Astrocyte (in vitro differentiated cells and primary cell): Measurements from ENCODE around the gene SHB. TPM values are rescaled to one million over a fixed set of nuclear protein-coding genes. Genes with fewer than 3 reads are reported as not detected.

Experiments used
- DNase-seq: peaks from one replicate; pipeline ENCODE4 v3.0.0-alpha.2; 2010; ENCODE audit warnings: low read depth
- FAIRE-seq: peaks from 2 replicates; lab custom pipeline; 2011; peaks lifted over from hg19 to GRCh38; lab: Jason Lieb, UNC
- H2AFZ ChIP-seq: 2 replicates; pipeline ENCODE4 v1.6.0; 2012; ENCODE audit warnings: low read depth, low read length, inconsistent platforms
- H3K27ac ChIP-seq: 2 replicates; pipeline ENCODE4 v1.5.1; 2011; ENCODE audit warnings: low read depth, low read length, inconsistent platforms
- H3K27me3 ChIP-seq: 2 replicates; pipeline ENCODE4 v1.6.0; 2011; ENCODE audit warnings: low read length, inconsistent platforms; ENCODE audit not compliant: insufficient read depth
- H3K36me3 ChIP-seq: 2 replicates; pipeline ENCODE4 v1.5.1; 2011; ENCODE audit warnings: low read length, inconsistent platforms; ENCODE audit not compliant: insufficient read depth
- H3K4me1 ChIP-seq: 2 replicates; pipeline ENCODE4 v1.5.1; 2011; ENCODE audit warnings: low read length, inconsistent platforms; ENCODE audit not compliant: insufficient read depth
- H3K4me2 ChIP-seq: 2 replicates; pipeline ENCODE4 v1.6.0; 2012; ENCODE audit warnings: low read length, inconsistent platforms
- H3K4me3 ChIP-seq: 2 replicates; pipeline ENCODE4 v1.5.1; 2011; ENCODE audit warnings: low read depth, mild to moderate bottlenecking, low read length, inconsistent platforms; ENCODE audit not compliant: insufficient read depth
- H3K79me2 ChIP-seq: 2 replicates; pipeline ENCODE4 v1.6.0; 2012; ENCODE audit warnings: mild to moderate bottlenecking, low read length, inconsistent platforms; ENCODE audit not compliant: insufficient read depth
- H3K9ac ChIP-seq: 2 replicates; pipeline ENCODE4 v1.6.0; 2012; ENCODE audit warnings: mild to moderate bottlenecking, low read length, inconsistent platforms
- H3K9me3 ChIP-seq: 2 replicates; pipeline ENCODE4 v1.5.1; 2012; ENCODE audit warnings: low read depth, mild to moderate bottlenecking, low read length, inconsistent platforms; ENCODE audit not compliant: insufficient read depth
- H4K20me1 ChIP-seq: 2 replicates; pipeline ENCODE4 v1.6.0; 2012; ENCODE audit warnings: low read length, inconsistent platforms; ENCODE audit not compliant: insufficient read depth
- H3K27ac Mint-ChIP-seq: one replicate; pipeline ENCODE4 v1.8.0; 2021; ENCODE audit warnings: mild to moderate bottlenecking, mixed read lengths; ENCODE audit not compliant: unreplicated experiment
- H3K27me3 Mint-ChIP-seq: one replicate; pipeline ENCODE4 v1.8.0; 2021; ENCODE audit warnings: low read depth, mixed read lengths; ENCODE audit not compliant: unreplicated experiment
- H3K36me3 Mint-ChIP-seq: one replicate; pipeline ENCODE4 v1.8.0; 2021; ENCODE audit warnings: low read depth, mixed read lengths; ENCODE audit not compliant: unreplicated experiment
- H3K4me1 Mint-ChIP-seq: one replicate; pipeline ENCODE4 v1.8.0; 2021; ENCODE audit warnings: low read depth, mixed read lengths; ENCODE audit not compliant: unreplicated experiment
- H3K4me3 Mint-ChIP-seq: one replicate; pipeline ENCODE4 v1.8.0; 2021; ENCODE audit warnings: mild to moderate bottlenecking, moderate library complexity, mixed read lengths; ENCODE audit not compliant: unreplicated experiment
- H3K9me3 Mint-ChIP-seq: one replicate; pipeline ENCODE4 v1.8.0; 2021; ENCODE audit warnings: mild to moderate bottlenecking, mixed read lengths; ENCODE audit not compliant: unreplicated experiment
- EZH2 ChIP-seq: IDR thresholded peaks from 2 replicates; pipeline ENCODE4 v1.6.1; 2012; ENCODE audit warnings: mild to moderate bottlenecking, low read length, inconsistent platforms; ENCODE audit not compliant: insufficient read depth
- total RNA-seq: library from RNA; stranded (reverse); gene quantifications from 2 replicates; pipeline ENCODE4 v1.2.1, GENCODE V29; 2021
- TF ChIP-seq, protein P1 (sequence below): IDR thresholded peaks from 2 replicates; pipeline ENCODE4 v1.5.1; 2011; ENCODE audit warnings: low read depth, mild to moderate bottlenecking, inconsistent platforms, low read length, moderate library complexity; ENCODE audit not compliant: insufficient read depth

SHB gene
- total RNA-seq, 1 donor from 2014 or later, result 53.4 TPM

DNA sequence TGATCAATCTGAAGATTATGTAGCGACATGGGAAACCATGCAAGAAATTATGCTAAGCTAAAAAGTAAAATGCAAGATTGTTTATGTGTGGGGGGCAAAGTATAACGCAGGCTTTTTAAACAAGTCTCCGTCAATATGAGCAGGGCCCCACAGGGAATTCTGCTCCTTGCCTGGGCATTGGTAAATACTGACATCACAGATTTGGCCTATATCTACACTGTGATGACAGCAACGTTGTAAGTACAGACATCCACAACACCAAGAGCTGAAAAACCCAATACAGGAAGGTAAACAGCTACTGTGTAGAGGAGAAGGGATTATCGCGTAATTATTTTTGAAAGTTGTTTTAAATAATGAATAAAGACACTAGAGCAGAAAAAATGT is 90.6 kb downstream of the SHB start:
- no peak overlapping the region for H3K4me3 ChIP-seq
- no peak for FAIRE-seq
- Mint-ChIP-seq H3K4me3 (no peak overlapping the region), H3K36me3 (peaks cover 17% of the 10 kb centered on the region), H3K4me1 (peaks cover 57% of the 10 kb centered on the region), H3K27ac (no peak overlapping the region), H3K9me3 (peaks cover 3% of the 10 kb centered on the region), H3K27me3 (no peaks in the 10 kb centered on the region)
- H3K79me2 ChIP-seq, result peaks cover 61% of the 10 kb centered on the region
- no peak for TF ChIP-seq EZH2
- TF ChIP-seq, protein P1, sequence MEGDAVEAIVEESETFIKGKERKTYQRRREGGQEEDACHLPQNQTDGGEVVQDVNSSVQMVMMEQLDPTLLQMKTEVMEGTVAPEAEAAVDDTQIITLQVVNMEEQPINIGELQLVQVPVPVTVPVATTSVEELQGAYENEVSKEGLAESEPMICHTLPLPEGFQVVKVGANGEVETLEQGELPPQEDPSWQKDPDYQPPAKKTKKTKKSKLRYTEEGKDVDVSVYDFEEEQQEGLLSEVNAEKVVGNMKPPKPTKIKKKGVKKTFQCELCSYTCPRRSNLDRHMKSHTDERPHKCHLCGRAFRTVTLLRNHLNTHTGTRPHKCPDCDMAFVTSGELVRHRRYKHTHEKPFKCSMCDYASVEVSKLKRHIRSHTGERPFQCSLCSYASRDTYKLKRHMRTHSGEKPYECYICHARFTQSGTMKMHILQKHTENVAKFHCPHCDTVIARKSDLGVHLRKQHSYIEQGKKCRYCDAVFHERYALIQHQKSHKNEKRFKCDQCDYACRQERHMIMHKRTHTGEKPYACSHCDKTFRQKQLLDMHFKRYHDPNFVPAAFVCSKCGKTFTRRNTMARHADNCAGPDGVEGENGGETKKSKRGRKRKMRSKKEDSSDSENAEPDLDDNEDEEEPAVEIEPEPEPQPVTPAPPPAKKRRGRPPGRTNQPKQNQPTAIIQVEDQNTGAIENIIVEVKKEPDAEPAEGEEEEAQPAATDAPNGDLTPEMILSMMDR, result no peak
- no peaks in the 10 kb centered on the region for H3K27me3 ChIP-seq
- no peak overlapping the region for H3K27ac ChIP-seq
- peaks cover 7% of the 10 kb centered on the region for H4K20me1 ChIP-seq
- H3K9me3 ChIP-seq, result no peaks in the 10 kb centered on the region
- H2AFZ ChIP-seq, result no peak overlapping the region
- no peak overlapping the region for H3K4me2 ChIP-seq
- H3K9ac ChIP-seq, result no peak overlapping the region
- peaks cover 37% of the 10 kb centered on the region for H3K4me1 ChIP-seq
- H3K36me3 ChIP-seq, result peaks cover 4% of the 10 kb centered on the region
- no peak for DNase-seq

- no peak overlapping the region for H2AFZ ChIP-seq
- H3K4me1 Mint-ChIP-seq, result peaks cover 58% of the 10 kb centered on the region
- H3K27me3 ChIP-seq, result no peaks in the 10 kb centered on the region
- H3K4me3 Mint-ChIP-seq, result peak overlapping the region; percentile 43
- peaks cover 15% of the 10 kb centered on the region for H3K36me3 Mint-ChIP-seq
- H3K9ac ChIP-seq, result no peak overlapping the region
- peaks cover 3% of the 10 kb centered on the region for H3K9me3 Mint-ChIP-seq
- H3K4me2 ChIP-seq, result no peak overlapping the region
- DNase-seq (no peak), FAIRE-seq (no peak)
- H3K4me3 ChIP-seq, result no peak overlapping the region
- no peaks in the 10 kb centered on the region for H3K27me3 Mint-ChIP-seq
- peak overlapping the region; percentile 76 for H3K27ac ChIP-seq
- TF ChIP-seq, protein P1, result no peak
- H3K27ac Mint-ChIP-seq, result no peak overlapping the region
- peaks cover 7% of the 10 kb centered on the region for H4K20me1 ChIP-seq
- H3K79me2 ChIP-seq, result peaks cover 56% of the 10 kb centered on the region
- H3K9me3 ChIP-seq, result no peaks in the 10 kb centered on the region
- peaks cover 4% of the 10 kb centered on the region for H3K36me3 ChIP-seq
- H3K4me1 ChIP-seq, result peaks cover 37% of the 10 kb centered on the region
These were observed 91.1 kb downstream of the SHB start for GRCh38 chr9:37977851-37978480.

- peak overlapping the region; percentile 53 for H3K9ac ChIP-seq
- Mint-ChIP-seq H3K4me3 (no peak overlapping the region), H3K9me3 (peaks cover 3% of the 10 kb centered on the region), H3K36me3 (peaks cover 20% of the 10 kb centered on the region), H3K27ac (peak overlapping the region; percentile 75), H3K4me1 (peaks cover 67% of the 10 kb centered on the region), H3K27me3 (no peaks in the 10 kb centered on the region)
- TF ChIP-seq EZH2, result no peak
- TF ChIP-seq, protein P1, result no peak
- H3K27ac ChIP-seq, result peak overlapping the region; percentile 76
- H4K20me1 ChIP-seq, result peaks cover 7% of the 10 kb centered on the region
- H3K79me2 ChIP-seq, result peaks cover 59% of the 10 kb centered on the region
- H3K4me1 ChIP-seq, result peaks cover 45% of the 10 kb centered on the region
- no peaks in the 10 kb centered on the region for H3K27me3 ChIP-seq
- peak; percentile 97 for DNase-seq
- peak overlapping the region; percentile 64 for H3K4me2 ChIP-seq
- no peak overlapping the region for H2AFZ ChIP-seq
- H3K4me3 ChIP-seq, result no peak overlapping the region
- no peaks in the 10 kb centered on the region for H3K9me3 ChIP-seq
- FAIRE-seq, result peak; percentile 92
- H3K36me3 ChIP-seq, result peaks cover 8% of the 10 kb centered on the region
These were observed 92.1 kb downstream of the SHB start for GRCh38 chr9:37976714-37977477.
